ENCODE measurements around the gene NLGN3.

DNA sequence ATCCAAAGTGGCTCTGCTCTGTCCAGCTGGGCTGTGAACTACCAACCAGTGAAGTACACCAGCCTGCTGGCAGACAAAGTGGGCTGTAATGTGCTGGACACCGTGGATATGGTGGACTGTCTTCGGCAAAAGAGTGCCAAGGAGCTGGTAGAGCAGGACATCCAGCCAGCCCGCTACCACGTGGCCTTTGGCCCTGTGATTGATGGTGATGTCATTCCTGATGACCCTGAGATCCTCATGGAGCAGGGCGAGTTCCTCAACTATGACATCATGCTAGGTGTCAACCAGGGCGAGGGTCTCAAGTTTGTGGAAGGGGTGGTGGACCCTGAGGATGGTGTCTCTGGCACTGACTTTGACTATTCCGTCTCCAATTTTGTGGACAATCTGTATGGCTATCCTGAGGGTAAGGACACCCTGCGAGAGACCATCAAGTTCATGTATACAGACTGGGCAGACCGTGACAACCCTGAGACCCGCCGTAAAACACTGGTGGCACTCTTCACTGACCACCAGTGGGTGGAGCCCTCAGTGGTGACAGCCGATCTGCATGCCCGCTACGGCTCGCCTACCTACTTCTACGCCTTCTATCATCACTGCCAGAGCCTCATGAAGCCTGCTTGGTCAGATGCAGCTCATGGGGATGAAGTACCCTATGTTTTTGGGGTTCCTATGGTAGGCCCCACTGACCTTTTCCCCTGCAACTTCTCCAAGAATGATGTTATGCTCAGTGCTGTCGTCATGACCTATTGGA lies 22.6 kb downstream of the NLGN3 start:
- TF ChIP-seq, protein P1, sequence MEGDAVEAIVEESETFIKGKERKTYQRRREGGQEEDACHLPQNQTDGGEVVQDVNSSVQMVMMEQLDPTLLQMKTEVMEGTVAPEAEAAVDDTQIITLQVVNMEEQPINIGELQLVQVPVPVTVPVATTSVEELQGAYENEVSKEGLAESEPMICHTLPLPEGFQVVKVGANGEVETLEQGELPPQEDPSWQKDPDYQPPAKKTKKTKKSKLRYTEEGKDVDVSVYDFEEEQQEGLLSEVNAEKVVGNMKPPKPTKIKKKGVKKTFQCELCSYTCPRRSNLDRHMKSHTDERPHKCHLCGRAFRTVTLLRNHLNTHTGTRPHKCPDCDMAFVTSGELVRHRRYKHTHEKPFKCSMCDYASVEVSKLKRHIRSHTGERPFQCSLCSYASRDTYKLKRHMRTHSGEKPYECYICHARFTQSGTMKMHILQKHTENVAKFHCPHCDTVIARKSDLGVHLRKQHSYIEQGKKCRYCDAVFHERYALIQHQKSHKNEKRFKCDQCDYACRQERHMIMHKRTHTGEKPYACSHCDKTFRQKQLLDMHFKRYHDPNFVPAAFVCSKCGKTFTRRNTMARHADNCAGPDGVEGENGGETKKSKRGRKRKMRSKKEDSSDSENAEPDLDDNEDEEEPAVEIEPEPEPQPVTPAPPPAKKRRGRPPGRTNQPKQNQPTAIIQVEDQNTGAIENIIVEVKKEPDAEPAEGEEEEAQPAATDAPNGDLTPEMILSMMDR (IDR thresholded peaks at IDR 0.05; ENCODE audit: low read length) = no peak
- TF ChIP-seq EZH2phosphoT487 (IDR thresholded peaks at IDR 0.05; ENCODE audit: low read length) = no peak
- no peak for TF ChIP-seq EZH2 (optimal IDR thresholded peaks at IDR 0.05; ENCODE audit: low read depth, low read length)

Data from MM.1S (cell line).